H9 (cell line): Measurements from ENCODE around the gene CELF5. TPM values are rescaled to one million over a fixed set of nuclear protein-coding genes. Genes with fewer than 3 reads are reported as not detected.
"Not testable (repeated sequence)": the region's sequence is repeated elsewhere in the genome, so short reads cannot be mapped to it uniquely, and the experiment has no call there.

ENCODE experiments used
- DNase-seq: peaks from one replicate; pipeline ENCODE4 v3.0.0-alpha.2; 2017
- H2AFZ ChIP-seq: one replicate; pipeline ENCODE4 v1.6.1; 2013; ENCODE audit warnings: mild to moderate bottlenecking, low read length, control low read depth, moderate library complexity
- H2AK5ac ChIP-seq: 2 replicates; pipeline ENCODE4 v1.6.1; 2013; ENCODE audit warnings: low read length, control low read depth, mixed read lengths; ENCODE audit not compliant: insufficient read length
- H2BK120ac ChIP-seq: one replicate; pipeline ENCODE4 v1.6.1; 2013; ENCODE audit warnings: low read depth, mild to moderate bottlenecking, low read length, control low read depth, inconsistent platforms; ENCODE audit not compliant: poor library complexity, severe bottlenecking
- H2BK12ac ChIP-seq: 2 replicates; pipeline ENCODE4 v1.6.1; 2013; ENCODE audit warnings: low read length, control low read depth, mixed read lengths, low read depth; ENCODE audit not compliant: insufficient read length
- H2BK15ac ChIP-seq: 2 replicates; pipeline ENCODE4 v1.6.1; 2013; ENCODE audit warnings: low read depth, low read length, control low read depth
- H2BK20ac ChIP-seq: one replicate; pipeline ENCODE4 v1.6.1; 2013; ENCODE audit warnings: low read depth, mild to moderate bottlenecking, low read length, control low read depth, inconsistent platforms; ENCODE audit not compliant: poor library complexity, severe bottlenecking
- H2BK5ac ChIP-seq: 2 replicates; pipeline ENCODE4 v1.6.1; 2013; ENCODE audit warnings: low read length, control low read depth, mixed read lengths; ENCODE audit not compliant: insufficient read length
- H3K14ac ChIP-seq: 2 replicates; pipeline ENCODE4 v1.6.1; 2013; ENCODE audit warnings: low read length, control low read depth; ENCODE audit not compliant: insufficient read depth
- H3K18ac ChIP-seq: 2 replicates; pipeline ENCODE4 v1.6.1; 2013; ENCODE audit warnings: low read depth, mild to moderate bottlenecking, mixed read lengths, low read length, control low read depth; ENCODE audit not compliant: insufficient read length
- H3K23ac ChIP-seq: 2 replicates; pipeline ENCODE4 v1.6.1; 2013; ENCODE audit warnings: low read length, control low read depth, mixed read lengths, low read depth; ENCODE audit not compliant: insufficient read length
- H3K23me2 ChIP-seq: 2 replicates; pipeline ENCODE4 v1.6.1; 2013; ENCODE audit warnings: low read depth, mild to moderate bottlenecking, mixed read lengths, low read length, control low read depth; ENCODE audit not compliant: insufficient read length, poor library complexity, severe bottlenecking
- H3K27ac ChIP-seq: 2 replicates; pipeline ENCODE4 v1.5.1; 2013; ENCODE audit warnings: low read length, control low read depth, mixed read lengths, low read depth; ENCODE audit not compliant: insufficient read length
- H3K27me3 ChIP-seq: 2 replicates; pipeline ENCODE4 v1.6.1; 2013; ENCODE audit warnings: low read length, control low read depth, inconsistent platforms; ENCODE audit not compliant: insufficient read depth
- H3K4ac ChIP-seq: 2 replicates; pipeline ENCODE4 v1.6.1; 2013; ENCODE audit warnings: low read depth, mild to moderate bottlenecking, control low read depth, inconsistent platforms, low read length, moderate library complexity
- H3K4me1 ChIP-seq: 2 replicates; pipeline ENCODE4 v1.6.1; 2013; ENCODE audit warnings: low read length, control low read depth, inconsistent platforms; ENCODE audit not compliant: insufficient read depth
- H3K4me2 ChIP-seq: 2 replicates; pipeline ENCODE4 v1.6.1; 2013; ENCODE audit warnings: low read length, control low read depth, mixed read lengths; ENCODE audit not compliant: insufficient read length, insufficient read depth
- H3K56ac ChIP-seq: 2 replicates; pipeline ENCODE4 v1.6.1; 2013; ENCODE audit warnings: low read depth, mild to moderate bottlenecking, mixed read lengths, low read length, control low read depth; ENCODE audit not compliant: insufficient read length
- H3K79me1 ChIP-seq: 2 replicates; pipeline ENCODE4 v1.6.1; 2013; ENCODE audit warnings: low read depth, mild to moderate bottlenecking, moderate library complexity, low read length, control low read depth, inconsistent platforms; ENCODE audit not compliant: insufficient read depth, poor library complexity, severe bottlenecking
- H3K79me2 ChIP-seq: 2 replicates; pipeline ENCODE4 v1.6.1; 2013; ENCODE audit warnings: low read length, control low read depth, inconsistent platforms; ENCODE audit not compliant: insufficient read depth
- H3K9ac ChIP-seq: 2 replicates; pipeline ENCODE4 v1.6.1; 2013; ENCODE audit warnings: low read length, control low read depth, mixed read lengths; ENCODE audit not compliant: insufficient read length; ENCODE audit errors: extremely low read depth
- H3K9me3 ChIP-seq: one replicate; pipeline ENCODE4 v1.6.1; 2013; ENCODE audit warnings: low read depth, low read length, inconsistent platforms; ENCODE audit not compliant: control insufficient read depth
- H3T11ph ChIP-seq: one replicate; pipeline ENCODE4 v1.6.1; 2013; ENCODE audit warnings: mild to moderate bottlenecking, low read length, control low read depth, inconsistent platforms
- H4K20me1 ChIP-seq: one replicate; pipeline ENCODE4 v1.6.1; 2013; ENCODE audit not compliant: control insufficient read depth, insufficient read length, insufficient read depth
- H4K5ac ChIP-seq: 2 replicates; pipeline ENCODE4 v1.6.1; 2013; ENCODE audit warnings: low read depth, mild to moderate bottlenecking, mixed read lengths, low read length, control low read depth; ENCODE audit not compliant: insufficient read length
- H4K8ac ChIP-seq: replicated peaks from 2 replicates; pipeline ENCODE4 v1.6.1; 2013; ENCODE audit warnings: low read length, control low read depth, mixed read lengths, low read depth; ENCODE audit not compliant: insufficient read length
- H4K91ac ChIP-seq: 2 replicates; pipeline ENCODE4 v1.6.1; 2013; ENCODE audit warnings: low read depth, mild to moderate bottlenecking, moderate library complexity, mixed read lengths, low read length, control low read depth; ENCODE audit not compliant: insufficient read length
- H3K27ac Mint-ChIP-seq, 3 experiments: 2 replicates in 2 of 3; 3 replicates in 1 of 3; pipeline ENCODE4 v1.8.0; 2020 to 2021; ENCODE audit warnings: mixed read lengths in 3 of 3, mild to moderate bottlenecking in 1 of 3, moderate library complexity in 1 of 3
- H3K27me3 Mint-ChIP-seq: 2 replicates; pipeline ENCODE4 v1.8.0; 2021; ENCODE audit warnings: low read depth, mild to moderate bottlenecking, moderate library complexity, mixed read lengths
- H3K36me3 Mint-ChIP-seq, 3 experiments: 2 replicates in 2 of 3; 3 replicates in 1 of 3; pipeline ENCODE4 v1.8.0; 2020 to 2021; ENCODE audit warnings: low read depth in 3 of 3, mixed read lengths in 3 of 3; ENCODE audit not compliant: insufficient read depth in 1 of 3
- H3K4me1 Mint-ChIP-seq, 2 experiments: 2 replicates each; pipeline ENCODE4 v1.8.0; 2020; ENCODE audit warnings: mixed read lengths in 2 of 2
- H3K4me3 Mint-ChIP-seq, 2 experiments: 2 replicates in 1 of 2; 3 replicates in 1 of 2; pipeline ENCODE4 v1.8.0; 2020 to 2021; ENCODE audit warnings: mild to moderate bottlenecking in 2 of 2, mixed read lengths in 2 of 2, moderate library complexity in 1 of 2
- H3K9me3 Mint-ChIP-seq, 2 experiments: 2 replicates in 1 of 2; 3 replicates in 1 of 2; pipeline ENCODE4 v1.8.0; 2020; ENCODE audit warnings: mild to moderate bottlenecking in 2 of 2, mixed read lengths in 2 of 2, moderate library complexity in 1 of 2
- CTCF ChIP-seq: fragments of 200-600 bp; sonication (generic); conservative IDR thresholded peaks from 3 replicates; pipeline ENCODE4 v1.8.0; 2021; ENCODE audit warnings: antibody characterized with exemption, mild to moderate bottlenecking
- WGBS: extraction: QIAGEN DNeasy Blood & Tissue Kit; methylation state at CpG from one replicate; pipeline ENCODE4 v1.1.7; 2013; ENCODE audit warnings: missing lambda C conversion rate, low lambda C conversion rate, mixed read lengths; ENCODE audit not compliant: insufficient read length; ENCODE audit errors: extremely low coverage; 5-methylcytosine and 5-hydroxymethylcytosine counted together
- total RNA-seq: library from RNA; stranded (reverse); gene quantifications from 2 replicates; pipeline ENCODE4 v1.2.1, GENCODE V29; 2021

Gene CELF5
- total RNA-seq, 1 experiment from 2014 or later: 4.8 TPM

DNA sequence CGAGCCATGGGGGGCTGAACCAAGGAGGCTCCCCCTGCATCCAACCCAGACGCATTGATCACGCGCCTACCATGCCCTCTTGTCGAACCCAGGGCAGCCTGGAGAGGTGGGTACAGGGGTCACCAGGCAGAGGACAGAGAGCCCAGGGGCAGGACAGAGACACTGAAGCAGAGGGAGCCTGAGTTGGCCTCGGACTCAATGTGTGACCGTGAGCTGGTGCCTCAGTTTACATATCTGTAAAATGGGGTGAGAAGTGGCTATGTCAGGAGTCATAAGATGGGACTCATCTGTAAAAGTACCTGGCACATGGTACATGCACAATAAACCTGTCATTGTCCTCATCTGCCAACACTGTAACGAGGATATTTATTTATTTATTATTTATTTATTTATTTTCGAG, 117.8 kb downstream of the CELF5 start:
- H2BK15ac ChIP-seq: no peak overlapping the region
- no peaks in the 10 kb centered on the region for H3K36me3 Mint-ChIP-seq
- DNase-seq: no peak

DNA sequence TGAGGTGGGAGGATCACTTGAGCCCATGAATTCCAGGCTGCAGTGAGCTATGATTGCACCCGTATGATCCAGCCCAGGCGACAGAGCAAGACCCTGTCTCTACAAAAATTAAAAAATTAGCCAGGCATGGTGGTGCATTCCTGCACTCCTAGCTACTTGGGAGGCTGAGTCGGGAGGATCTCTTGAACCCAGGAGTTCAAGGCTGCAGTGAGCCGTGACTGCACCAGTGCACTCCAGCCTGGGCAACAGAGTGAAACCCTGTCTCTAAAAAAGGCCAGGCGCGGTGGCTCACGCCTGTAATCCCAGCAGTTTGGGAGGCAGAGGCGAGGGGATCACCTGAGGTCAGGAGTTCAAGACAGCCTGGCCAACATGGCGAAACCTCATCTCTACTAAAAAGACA, 118.5 kb downstream of the CELF5 start:
- no CpG with 5 or more reads among the region's 9 CpGs for WGBS
- H3K9ac ChIP-seq: not testable (repeated sequence)

More for the DNA sequence above, 117.8 kb downstream of the CELF5 start:
- no peak overlapping the region for H3K18ac ChIP-seq
- H3K4me2 ChIP-seq: no peak overlapping the region
- TF ChIP-seq CTCF: no peak
- no peak overlapping the region for H3K27ac ChIP-seq
- H3K79me1 ChIP-seq: no peaks in the 10 kb centered on the region
- no peak overlapping the region for H2BK5ac ChIP-seq
- H2BK20ac ChIP-seq: no peak overlapping the region
- WGBS: no CpG with 5 or more reads among the region's 9 CpGs
- no peaks in the 10 kb centered on the region for H3K79me2 ChIP-seq
- H2BK120ac ChIP-seq: no peak overlapping the region
- no peak overlapping the region for H4K91ac ChIP-seq
- H3K23me2 ChIP-seq: no peaks in the 10 kb centered on the region
- H3T11ph ChIP-seq: no peak overlapping the region
- H3K9ac ChIP-seq: no peak overlapping the region
- no peak overlapping the region for H2BK12ac ChIP-seq
- no peaks in the 10 kb centered on the region for H3K27me3 ChIP-seq
- Mint-ChIP-seq H3K27ac (no peak overlapping the region), H3K4me1 (no peaks in the 10 kb centered on the region), H3K27me3 (peaks cover 52% of the 10 kb centered on the region), H3K9me3 (no peaks in the 10 kb centered on the region; a peak in 2 of 5 replicates), H3K4me3 (no peak overlapping the region)
- H3K14ac ChIP-seq: no peak overlapping the region
- H2AK5ac ChIP-seq: no peak overlapping the region
- H4K20me1 ChIP-seq: no peaks in the 10 kb centered on the region
- no peak overlapping the region for H3K23ac ChIP-seq
- H3K9me3 ChIP-seq: no peaks in the 10 kb centered on the region
- H4K5ac ChIP-seq: no peak overlapping the region
- no peaks in the 10 kb centered on the region for H3K4me1 ChIP-seq
- H2AFZ ChIP-seq: no peak overlapping the region
- no peak overlapping the region for H3K4ac ChIP-seq
- H3K56ac ChIP-seq: no peak overlapping the region
- no peak overlapping the region for H4K8ac ChIP-seq

More for the DNA sequence above, 118.5 kb downstream of the CELF5 start:
- not testable (repeated sequence) for H3K27me3 ChIP-seq, H3K4me1 ChIP-seq, H3K23ac ChIP-seq, H3K23me2 ChIP-seq, H3K56ac ChIP-seq, H3K9me3 Mint-ChIP-seq, H2BK5ac ChIP-seq, H3K79me1 ChIP-seq, H2BK15ac ChIP-seq, H3K4ac ChIP-seq, DNase-seq, H3K27ac ChIP-seq, H2BK20ac ChIP-seq, H4K5ac ChIP-seq, H3K14ac ChIP-seq, H2AK5ac ChIP-seq, H2BK120ac ChIP-seq, H4K20me1 ChIP-seq, H3K79me2 ChIP-seq, H2AFZ ChIP-seq, H3K9me3 ChIP-seq, H3T11ph ChIP-seq, H3K27ac Mint-ChIP-seq, H3K18ac ChIP-seq, H3K4me1 Mint-ChIP-seq, H2BK12ac ChIP-seq, H3K4me2 ChIP-seq, H3K4me3 Mint-ChIP-seq, H4K8ac ChIP-seq, H3K36me3 Mint-ChIP-seq, H4K91ac ChIP-seq
- H3K27me3 Mint-ChIP-seq: peaks cover 59% of the 10 kb centered on the region
